Calu3 (cell line): ENCODE data around the gene ROGDI. TPM values are rescaled to one million over a fixed set of nuclear protein-coding genes. Genes with fewer than 3 reads are reported as not detected.

Experiments
- BruUV-seq: library from RNA; stranded (reverse); fragments of 400-500 nt; replicated peaks from 2 replicates; lab custom pipeline; 2021; lab: Mats Ljungman, UMichigan
- CTCF ChIA-PET: fragments of 300-600 bp; sonication (Branson Sonifier 250); formaldehyde crosslinking; loops from one replicate; lab custom pipeline; 2022; ENCODE audit warnings: antibody characterized with exemption; lab: Charles Lee
- DNase-seq: peaks from one replicate; pipeline ENCODE4 v3.0.0; 2022
- H3K27ac Mint-ChIP-seq: one replicate; pipeline ENCODE4 v1.8.0; 2022; ENCODE audit warnings: mixed read lengths; ENCODE audit not compliant: unreplicated experiment
- H3K27me3 Mint-ChIP-seq: one replicate; pipeline ENCODE4 v1.8.0; 2022; ENCODE audit warnings: mixed read lengths; ENCODE audit not compliant: unreplicated experiment
- H3K36me3 Mint-ChIP-seq: one replicate; pipeline ENCODE4 v1.8.0; 2022; ENCODE audit warnings: mild to moderate bottlenecking, moderate library complexity, mixed read lengths; ENCODE audit not compliant: insufficient read depth, unreplicated experiment
- H3K4me1 Mint-ChIP-seq: one replicate; pipeline ENCODE4 v1.8.0; 2022; ENCODE audit warnings: mild to moderate bottlenecking, low read depth, mixed read lengths; ENCODE audit not compliant: unreplicated experiment
- H3K4me3 Mint-ChIP-seq: one replicate; pipeline ENCODE4 v1.8.0; 2022; ENCODE audit warnings: mild to moderate bottlenecking, low read depth, moderate library complexity, mixed read lengths; ENCODE audit not compliant: unreplicated experiment
- H3K9me3 Mint-ChIP-seq: one replicate; pipeline ENCODE4 v1.8.0; 2022; ENCODE audit warnings: low read depth, mixed read lengths; ENCODE audit not compliant: unreplicated experiment
- CTCF ChIP-seq: fragments of 200-600 bp; IDR thresholded peaks from one replicate; pipeline ENCODE4 v1.8.0; 2022; ENCODE audit warnings: antibody characterized with exemption; ENCODE audit not compliant: unreplicated experiment
- intact Hi-C: fragments of 100-400 bp; cut with micrococcal nuclease; formaldehyde crosslinking; loops from one replicate; pipeline ENCODE4 v1.10.0; 2022; ENCODE audit not compliant: unreplicated experiment
- total RNA-seq: library from RNA; stranded (reverse); gene quantifications from 2 replicates; pipeline ENCODE4 v1.2.3, GENCODE V29; 2022

ROGDI gene
- total RNA-seq, 1 experiment from 2014 or later = 20.8 TPM

- no TSS peak for BruUV-seq
- CTCF ChIA-PET = interaction anchor here (0.6 to 1.1 kb wide), 2 partner anchors 139 to 191 kb away, joined by 4 to 5 read pairs; no protein-coding TSS in a partner anchor
- no peak for TF ChIP-seq CTCF
- peaks cover 27% of the 10 kb centered on the region for H3K4me1 Mint-ChIP-seq
- DNase-seq = no peak
- no peaks in the 10 kb centered on the region for H3K9me3 Mint-ChIP-seq
- no peak overlapping the region for H3K27ac Mint-ChIP-seq
- H3K4me3 Mint-ChIP-seq = no peak overlapping the region
- intact Hi-C loops = no loop called here
- H3K36me3 Mint-ChIP-seq = peaks cover 13% of the 10 kb centered on the region
- H3K27me3 Mint-ChIP-seq = no peaks in the 10 kb centered on the region
Observed at GRCh38 chr16:4788910-4789309, 13.5 kb downstream of the ROGDI start.

GRCh38 chr16:4788489-4788889 is 13.9 kb downstream of the ROGDI start:
- CTCF ChIA-PET = interaction anchor here (1.1 kb wide), 1 partner anchor 138 kb away, joined by 4 read pairs; no protein-coding TSS in a partner anchor
- H3K36me3 Mint-ChIP-seq = peaks cover 13% of the 10 kb centered on the region
- no TSS peak for BruUV-seq
- intact Hi-C loops = no loop called here
- no peaks in the 10 kb centered on the region for H3K9me3 Mint-ChIP-seq
- H3K27ac Mint-ChIP-seq = no peak overlapping the region
- H3K27me3 Mint-ChIP-seq = no peaks in the 10 kb centered on the region
- H3K4me3 Mint-ChIP-seq = no peak overlapping the region
- peaks cover 27% of the 10 kb centered on the region for H3K4me1 Mint-ChIP-seq
- DNase-seq = no peak
- no peak for TF ChIP-seq CTCF

GRCh38 chr16:4787627-4788482 is 14.6 kb downstream of the ROGDI start, which contains the start of gene SEPTIN12:
Gene SEPTIN12 (minus strand): TSS chr16:4788345. CDS start chr16:4787645, 700 bp downstream.
- intact Hi-C loops = no loop called here
- peaks cover 27% of the 10 kb centered on the region for H3K4me1 Mint-ChIP-seq
- TF ChIP-seq CTCF = no peak

GRCh38 chr16:4787068-4787467 is 15.4 kb downstream of the ROGDI start:
- H3K27ac Mint-ChIP-seq = no peak overlapping the region
- no TSS peak for BruUV-seq
- H3K36me3 Mint-ChIP-seq = peaks cover 13% of the 10 kb centered on the region
- peaks cover 27% of the 10 kb centered on the region for H3K4me1 Mint-ChIP-seq
- no peaks in the 10 kb centered on the region for H3K9me3 Mint-ChIP-seq
- TF ChIP-seq CTCF = no peak
- intact Hi-C loops = no loop called here
- DNase-seq = no peak
- CTCF ChIA-PET = interaction anchor here (0.6 kb wide), 1 partner anchor 1438 kb away, joined by 4 read pairs; no protein-coding TSS in a partner anchor
- no peaks in the 10 kb centered on the region for H3K27me3 Mint-ChIP-seq
- no peak overlapping the region for H3K4me3 Mint-ChIP-seq

More at GRCh38 chr16:4787627-4788482, 14.6 kb downstream of the ROGDI start, which contains the start of gene SEPTIN12:
- H3K36me3 Mint-ChIP-seq = peaks cover 13% of the 10 kb centered on the region
- no peak for DNase-seq
- no peak within 1 kb of the TSS for H3K4me3 Mint-ChIP-seq
- H3K27me3 Mint-ChIP-seq = no peaks in the 10 kb centered on the region
- no peak within 1 kb of the TSS for H3K27ac Mint-ChIP-seq
- no peaks in the 10 kb centered on the region for H3K9me3 Mint-ChIP-seq
- CTCF ChIA-PET = no interaction called here
- no TSS peak for BruUV-seq
